Measurements from ENCODE around the gene AVPR1B.

GRCh38 chr1:206068314-206068713, 48.9 kb downstream of the AVPR1B start:
- TF ChIP-seq CTCF (conservative IDR thresholded peaks at IDR 0.05; ENCODE audit: low read length) (no peak), EZH2phosphoT487 (IDR thresholded peaks at IDR 0.05; ENCODE audit: borderline replicate concordance, low read depth, low read length) (no peak)

Measured in OCI-LY7 (cell line).